ENCODE measurements around the gene PCSK6. TPM values are rescaled to one million over a fixed set of nuclear protein-coding genes. Genes with fewer than 3 reads are reported as not detected.

PCSK6 gene
- total RNA-seq, 1 donor from 2014 or later = 3.7 TPM

DNA sequence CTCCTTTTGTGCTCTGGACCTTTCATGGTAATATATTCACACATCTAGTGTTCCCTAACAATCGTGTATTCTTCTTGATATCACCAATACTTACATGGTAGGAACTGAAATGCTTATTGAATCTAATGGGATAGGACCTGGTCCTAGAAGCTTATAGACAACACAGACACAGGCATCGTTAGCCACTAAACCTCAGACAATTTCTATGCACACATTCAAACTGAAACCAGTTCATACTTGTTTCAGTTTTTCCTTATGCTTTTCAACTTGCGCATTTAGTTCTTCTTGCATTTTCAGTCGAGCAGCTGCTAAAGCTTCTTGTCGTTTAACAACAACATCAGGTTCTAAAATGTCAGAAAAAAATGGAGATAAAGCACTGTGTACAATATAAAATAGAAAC, 214.5 kb downstream of the PCSK6 start:
- DNase-seq (ENCODE audit: low read depth) = no peak
- no peak overlapping the region for H3K4me3 ChIP-seq (ENCODE audit: low read depth, low read length)
- TF ChIP-seq, protein P1, sequence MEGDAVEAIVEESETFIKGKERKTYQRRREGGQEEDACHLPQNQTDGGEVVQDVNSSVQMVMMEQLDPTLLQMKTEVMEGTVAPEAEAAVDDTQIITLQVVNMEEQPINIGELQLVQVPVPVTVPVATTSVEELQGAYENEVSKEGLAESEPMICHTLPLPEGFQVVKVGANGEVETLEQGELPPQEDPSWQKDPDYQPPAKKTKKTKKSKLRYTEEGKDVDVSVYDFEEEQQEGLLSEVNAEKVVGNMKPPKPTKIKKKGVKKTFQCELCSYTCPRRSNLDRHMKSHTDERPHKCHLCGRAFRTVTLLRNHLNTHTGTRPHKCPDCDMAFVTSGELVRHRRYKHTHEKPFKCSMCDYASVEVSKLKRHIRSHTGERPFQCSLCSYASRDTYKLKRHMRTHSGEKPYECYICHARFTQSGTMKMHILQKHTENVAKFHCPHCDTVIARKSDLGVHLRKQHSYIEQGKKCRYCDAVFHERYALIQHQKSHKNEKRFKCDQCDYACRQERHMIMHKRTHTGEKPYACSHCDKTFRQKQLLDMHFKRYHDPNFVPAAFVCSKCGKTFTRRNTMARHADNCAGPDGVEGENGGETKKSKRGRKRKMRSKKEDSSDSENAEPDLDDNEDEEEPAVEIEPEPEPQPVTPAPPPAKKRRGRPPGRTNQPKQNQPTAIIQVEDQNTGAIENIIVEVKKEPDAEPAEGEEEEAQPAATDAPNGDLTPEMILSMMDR (conservative IDR thresholded peaks at IDR 0.05; ENCODE audit: low read depth, low read length) = no peak

DNA sequence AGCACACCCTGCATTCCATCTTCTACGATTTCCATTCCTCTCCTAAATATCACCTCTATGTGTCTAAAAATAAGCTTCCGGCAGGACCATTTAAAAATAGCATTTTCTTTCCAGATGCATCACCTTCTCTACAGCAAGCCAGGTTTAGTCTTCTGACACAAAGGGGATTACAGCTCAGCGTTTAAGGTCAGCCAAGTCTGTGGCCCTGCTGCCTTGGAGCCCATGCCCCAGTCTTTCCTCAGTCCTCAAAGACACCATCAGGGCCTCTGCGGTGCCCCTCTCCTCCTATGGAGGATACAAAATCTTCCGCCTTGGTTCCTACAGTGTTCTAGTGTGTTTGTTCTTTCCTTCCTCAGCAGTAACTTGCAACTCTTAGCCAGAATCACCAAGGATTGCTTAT, 216.0 kb downstream of the PCSK6 start:
- no peak for DNase-seq (ENCODE audit: low read depth)
- H3K4me3 ChIP-seq (ENCODE audit: low read depth, low read length) = no peak overlapping the region
- TF ChIP-seq, protein P1 (conservative IDR thresholded peaks at IDR 0.05; ENCODE audit: low read depth, low read length) = no peak

DNA sequence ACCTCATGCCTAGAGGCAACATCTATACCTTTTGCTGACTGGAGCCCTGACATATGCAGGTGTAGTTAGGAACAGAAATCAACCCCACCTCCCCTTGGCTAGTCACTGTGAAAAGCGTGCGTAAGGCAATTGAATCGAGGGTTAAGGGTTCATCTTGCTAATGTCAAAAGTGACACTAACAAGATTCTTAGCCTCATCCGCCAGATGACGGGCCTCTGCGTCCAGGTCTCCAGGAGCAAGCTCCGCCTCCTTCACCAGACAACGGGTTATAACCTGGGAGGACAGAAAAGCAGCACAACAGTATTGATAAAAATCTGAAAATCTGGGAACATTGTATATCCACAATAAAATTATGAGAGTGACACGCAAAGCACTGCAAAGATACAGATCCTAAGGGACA, 216.9 kb downstream of the PCSK6 start:
- DNase-seq (ENCODE audit: low read depth) = no peak
- H3K4me3 ChIP-seq (ENCODE audit: low read depth, low read length) = no peak overlapping the region
- TF ChIP-seq, protein P1 (conservative IDR thresholded peaks at IDR 0.05; ENCODE audit: low read depth, low read length) = no peak

DNA sequence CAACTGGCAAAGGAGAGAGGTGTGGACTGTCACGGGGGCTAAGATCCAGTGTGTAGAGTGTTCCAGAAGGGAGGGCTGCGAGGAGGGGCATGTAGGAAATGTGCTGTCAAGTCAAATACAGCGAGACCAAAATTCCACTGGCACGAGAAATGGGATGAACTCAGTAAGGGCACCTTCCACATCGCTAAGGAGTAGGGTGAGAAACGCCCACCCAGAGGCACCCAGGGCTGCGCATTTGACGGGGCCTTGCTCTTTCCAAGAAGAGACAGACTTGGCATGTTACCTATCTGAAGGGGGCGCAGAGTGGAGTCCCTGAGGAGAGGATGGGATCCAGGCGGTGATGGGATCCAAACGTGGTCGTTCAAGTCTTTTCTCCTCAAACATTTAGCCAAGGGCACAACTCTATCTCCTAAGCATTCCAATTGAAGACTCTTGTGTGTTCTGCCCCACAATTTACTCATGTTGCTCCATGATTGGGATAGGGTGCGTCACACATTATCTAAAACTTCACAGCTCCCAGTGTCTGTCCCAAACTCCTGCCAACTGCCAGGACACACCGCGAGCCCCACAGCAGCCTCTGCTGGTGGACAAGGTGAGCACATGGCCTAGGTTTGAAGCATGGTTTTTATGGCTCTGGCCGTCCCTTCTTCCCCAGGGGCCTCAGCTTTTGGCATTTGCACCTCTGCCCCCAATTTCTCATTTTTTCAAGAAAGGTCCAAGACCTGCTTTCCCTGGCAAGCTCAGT, 219.9 kb downstream of the PCSK6 start:
- TF ChIP-seq, protein P1 (conservative IDR thresholded peaks at IDR 0.05; ENCODE audit: low read depth, low read length) = peak; percentile 49
- no peak for DNase-seq (ENCODE audit: low read depth)
- no peak overlapping the region for H3K4me3 ChIP-seq (ENCODE audit: low read depth, low read length)

DNA sequence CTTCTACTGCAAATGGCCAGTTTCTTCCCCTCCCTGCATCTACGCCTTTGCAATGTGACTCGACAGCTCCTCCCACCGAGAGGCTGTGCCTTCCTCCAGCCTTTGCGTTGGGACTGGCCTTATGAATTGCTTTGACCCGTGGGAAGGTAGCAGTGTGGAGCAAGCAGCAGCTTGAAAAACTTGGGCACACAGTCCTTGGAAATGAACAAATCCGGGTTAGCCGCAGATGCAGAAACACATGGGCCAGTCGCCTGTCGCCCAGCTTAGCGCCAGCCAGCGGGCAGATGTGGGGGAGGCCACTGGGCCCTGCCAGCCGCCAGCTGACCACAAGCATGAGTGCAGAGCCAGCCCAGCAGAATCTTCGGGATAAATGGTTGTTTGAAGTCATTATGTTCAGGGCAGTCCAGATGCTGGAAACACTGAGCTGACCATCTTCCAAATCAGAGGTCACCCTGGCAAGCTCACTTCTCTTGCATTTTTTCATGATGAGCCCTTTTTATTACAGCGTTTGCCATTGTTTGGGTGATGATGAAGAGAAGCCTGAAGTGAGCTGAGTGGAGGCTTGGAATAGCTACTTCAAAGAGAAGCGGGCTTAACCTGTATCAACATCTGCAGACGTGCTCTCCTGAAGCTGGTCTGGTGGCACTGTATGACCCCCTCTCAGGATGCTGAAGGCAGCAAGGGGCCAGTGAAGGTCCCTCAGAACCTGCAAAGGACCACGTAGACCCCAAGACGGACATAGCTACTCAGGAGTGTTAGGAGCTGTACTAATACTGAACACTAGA, 222.0 kb downstream of the PCSK6 start:
- no peak overlapping the region for H3K4me3 ChIP-seq (ENCODE audit: low read depth, low read length)
- TF ChIP-seq, protein P1 (conservative IDR thresholded peaks at IDR 0.05; ENCODE audit: low read depth, low read length) = no peak
- no peak for DNase-seq (ENCODE audit: low read depth)

DNA sequence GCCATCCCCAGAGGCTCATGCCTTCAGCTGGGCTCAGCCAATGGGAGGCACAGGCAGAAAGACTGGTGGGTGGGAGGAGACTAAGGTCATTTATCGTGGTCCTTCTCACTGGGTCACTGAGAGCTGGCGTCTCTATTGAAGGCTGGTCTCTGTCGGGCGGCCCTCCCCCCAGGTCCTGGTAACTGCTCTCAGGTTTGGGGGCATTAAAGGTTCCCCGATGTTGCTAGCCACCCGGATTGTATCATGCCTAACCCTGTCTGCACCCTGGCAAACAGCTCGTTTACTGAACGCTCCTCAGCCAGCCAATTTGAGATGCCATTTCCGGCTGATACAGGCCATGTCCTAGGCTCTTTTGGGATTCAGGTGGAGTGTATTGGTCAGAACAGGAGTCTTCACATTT, 222.7 kb downstream of the PCSK6 start:
- H3K4me3 ChIP-seq (ENCODE audit: low read depth, low read length) = no peak overlapping the region
- TF ChIP-seq, protein P1 (conservative IDR thresholded peaks at IDR 0.05; ENCODE audit: low read depth, low read length) = no peak

More for the DNA sequence above, 222.7 kb downstream of the PCSK6 start:
- DNase-seq (ENCODE audit: low read depth) = no peak
